GM21381 (cell line): ENCODE measurements around the gene BMPER.

ENCODE experiments used
- ATAC-seq: cut with Tn5 transposase; IDR thresholded peaks from one replicate; pipeline ENCODE4 v1.9.1; 2021; ENCODE audit warnings: mild to moderate bottlenecking, moderate library complexity; ENCODE audit not compliant: unreplicated experiment

BMPER gene

DNA sequence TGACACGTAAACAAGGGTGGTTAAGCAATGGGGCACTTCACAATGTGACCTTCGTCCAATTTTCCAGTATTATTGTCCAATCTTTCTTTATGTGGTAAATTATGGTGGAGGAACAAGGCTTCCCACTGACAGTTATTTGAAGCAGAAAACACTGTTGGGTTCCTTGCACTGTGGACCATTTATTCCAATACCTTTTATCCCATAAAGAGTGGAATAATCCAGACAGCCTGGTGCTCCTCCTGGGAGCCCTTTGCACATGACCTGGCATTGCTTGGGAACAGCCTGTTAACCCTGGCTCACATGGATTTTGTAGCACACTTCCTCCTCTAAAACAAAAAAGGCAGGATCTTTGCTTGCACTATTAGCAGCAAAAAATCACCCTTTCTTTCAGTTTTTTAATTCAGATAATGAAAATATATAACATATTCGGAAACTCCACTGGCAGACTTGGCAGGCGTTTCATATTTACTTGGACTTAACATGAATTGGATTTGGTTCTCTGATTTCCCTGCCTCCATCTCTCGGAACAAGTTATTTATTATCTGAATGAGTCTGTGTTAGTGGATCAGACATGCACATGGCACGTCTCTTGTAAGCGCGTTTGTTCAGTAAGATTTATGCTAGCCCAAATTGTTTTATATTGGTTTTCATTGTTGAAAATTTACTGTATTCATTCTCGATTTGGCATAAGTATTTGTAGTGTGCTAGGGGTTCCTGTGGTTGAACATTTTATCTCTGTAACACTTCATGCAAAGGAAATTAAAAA lies 59.3 kb downstream of the BMPER start:
- no peak for ATAC-seq

DNA sequence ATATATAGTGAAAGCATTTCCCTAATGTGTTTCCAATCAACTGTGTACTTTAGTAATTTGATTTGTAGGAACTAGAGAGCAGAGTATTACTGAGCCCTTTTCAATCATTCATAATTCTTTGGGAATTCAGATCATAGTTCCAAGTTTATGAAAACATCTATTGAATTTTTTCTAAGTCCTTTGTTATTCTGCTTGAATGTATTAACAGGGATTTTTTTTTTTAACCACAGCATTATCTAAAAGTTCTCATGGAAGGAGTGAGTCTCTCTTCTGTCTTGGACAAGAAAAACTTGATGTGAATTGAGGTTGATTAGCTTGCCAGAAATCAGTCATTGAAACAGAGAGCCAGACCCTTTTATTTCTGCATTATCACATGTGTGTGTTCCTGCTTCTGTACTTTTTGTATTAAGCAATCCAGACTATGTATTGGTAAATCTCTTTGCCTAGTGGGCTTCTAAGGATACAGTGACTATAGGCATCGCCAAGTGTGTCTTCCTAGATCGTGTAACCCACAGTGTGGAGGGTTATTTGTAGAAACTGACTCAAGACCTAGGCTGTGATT lies 59.9 kb downstream of the BMPER start:
- no peak for ATAC-seq

DNA sequence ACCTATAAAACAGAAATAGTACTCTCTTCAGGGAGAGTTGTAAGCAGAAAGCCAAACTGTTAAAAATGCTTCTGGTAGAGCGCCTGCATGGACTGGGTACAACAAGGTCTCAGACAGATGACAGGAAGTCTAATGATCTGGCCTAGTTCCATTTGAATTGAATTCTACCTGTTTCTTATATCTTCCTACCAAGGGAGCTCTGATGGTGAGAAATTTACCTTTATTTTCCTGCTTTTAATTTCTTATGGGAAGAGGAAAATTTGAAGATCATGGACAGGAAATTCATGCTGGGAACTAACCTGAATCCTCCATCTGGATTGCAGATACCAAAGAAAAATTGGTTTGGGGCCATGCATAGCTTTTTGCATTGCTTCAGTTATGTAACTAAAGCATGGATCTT lies 63.3 kb downstream of the BMPER start:
- no peak for ATAC-seq

DNA sequence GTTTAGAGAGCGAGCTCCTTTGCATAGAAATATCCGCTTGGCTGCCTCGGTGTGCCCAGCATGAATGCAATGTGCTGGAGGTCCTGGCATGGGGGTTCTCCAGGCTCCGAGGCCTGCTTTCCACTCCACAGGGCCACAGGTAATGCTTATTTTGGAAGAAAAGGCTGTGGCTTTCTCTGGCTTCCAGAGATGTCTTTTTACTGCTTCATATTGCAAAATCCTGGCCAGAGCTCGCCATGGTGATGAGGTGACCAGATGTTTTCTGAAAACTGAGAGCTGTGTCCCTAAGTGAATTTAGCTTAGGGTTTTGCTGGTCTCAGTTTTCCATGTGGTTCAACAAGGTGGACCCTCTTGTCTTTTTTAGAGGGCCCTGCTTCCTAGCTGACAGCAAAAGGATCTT lies 65.2 kb downstream of the BMPER start:
- no peak for ATAC-seq

DNA sequence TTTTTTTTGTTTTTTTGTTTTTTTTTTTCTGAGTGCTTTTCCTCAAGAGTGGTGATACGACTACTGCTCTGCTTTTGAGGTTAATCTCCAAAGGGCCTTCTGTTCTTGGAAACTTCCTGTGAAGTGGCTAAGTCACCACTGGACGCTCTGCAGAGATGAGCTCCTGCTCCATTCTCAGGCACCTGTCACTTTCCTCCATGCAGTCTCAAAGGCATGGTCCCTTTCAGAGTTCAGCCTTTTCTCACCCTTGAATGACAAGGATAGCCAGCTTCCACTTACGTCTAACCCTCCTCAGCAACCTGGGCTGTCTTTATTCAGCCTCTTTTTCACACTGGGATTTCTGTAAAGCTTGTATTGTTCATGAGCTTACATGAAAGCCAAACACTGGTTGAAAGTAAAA lies 65.8 kb downstream of the BMPER start:
- ATAC-seq = no peak

DNA sequence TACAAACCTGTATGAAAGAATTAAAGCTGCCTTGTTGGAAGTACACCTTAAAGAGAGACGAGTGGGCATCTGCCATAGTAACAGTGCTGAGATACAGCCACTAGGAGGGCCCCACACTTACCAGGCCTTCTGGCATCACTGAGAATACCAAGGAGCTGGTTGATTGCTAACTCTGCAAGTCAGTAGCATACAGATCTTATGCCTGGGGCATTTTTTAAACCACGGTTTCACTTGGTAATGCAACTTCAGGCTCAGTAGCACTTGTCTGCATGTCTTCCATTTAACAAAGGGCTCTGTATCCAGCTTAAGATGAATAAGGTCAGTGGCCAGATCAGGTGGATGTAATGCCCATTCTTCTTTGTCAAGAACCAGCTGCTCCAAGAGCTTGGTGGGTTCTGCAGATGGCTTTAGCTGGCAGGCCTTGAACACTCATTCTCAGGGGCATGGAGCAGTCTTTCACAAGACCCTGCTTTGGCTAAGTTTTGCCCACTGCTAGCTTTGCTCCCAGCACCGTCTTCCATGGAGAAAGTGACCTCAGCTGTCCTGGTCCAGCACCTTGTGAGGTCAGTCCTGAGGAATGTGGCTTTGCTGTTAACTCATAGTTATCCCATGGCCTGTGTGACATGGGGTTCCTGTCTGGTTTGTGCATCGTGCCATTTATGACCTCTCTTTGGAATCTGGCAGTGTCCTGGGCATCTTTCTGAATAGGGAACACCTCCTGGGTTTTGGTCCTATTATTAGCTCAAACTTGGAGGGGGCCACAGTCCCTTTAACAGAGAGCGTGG lies 68.1 kb downstream of the BMPER start:
- ATAC-seq = no peak

DNA sequence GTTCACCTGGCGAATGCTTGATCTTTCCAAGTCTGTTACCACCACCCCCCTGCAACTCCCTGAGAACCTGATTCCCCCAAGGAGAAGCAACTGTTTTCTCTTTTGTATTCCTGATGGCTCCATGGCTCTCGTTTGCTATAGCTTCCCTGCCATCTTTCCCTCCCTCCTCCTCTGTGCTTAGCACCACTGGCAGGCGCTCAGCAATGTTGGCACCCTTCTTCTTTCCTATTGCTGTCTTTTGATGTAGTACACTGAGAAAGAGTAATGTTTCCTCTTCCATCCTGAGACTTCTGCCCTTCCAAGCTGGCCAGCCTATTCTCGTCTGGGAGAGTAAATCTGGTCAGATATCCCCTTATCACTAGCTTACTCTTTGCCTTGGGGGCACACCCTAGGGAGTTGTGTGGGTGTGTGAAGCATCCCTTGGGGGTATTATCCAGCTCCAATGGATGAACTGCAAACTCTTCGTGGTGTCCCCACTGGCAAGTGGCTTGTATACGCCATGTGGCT lies 74.0 kb downstream of the BMPER start:
- no peak for ATAC-seq

DNA sequence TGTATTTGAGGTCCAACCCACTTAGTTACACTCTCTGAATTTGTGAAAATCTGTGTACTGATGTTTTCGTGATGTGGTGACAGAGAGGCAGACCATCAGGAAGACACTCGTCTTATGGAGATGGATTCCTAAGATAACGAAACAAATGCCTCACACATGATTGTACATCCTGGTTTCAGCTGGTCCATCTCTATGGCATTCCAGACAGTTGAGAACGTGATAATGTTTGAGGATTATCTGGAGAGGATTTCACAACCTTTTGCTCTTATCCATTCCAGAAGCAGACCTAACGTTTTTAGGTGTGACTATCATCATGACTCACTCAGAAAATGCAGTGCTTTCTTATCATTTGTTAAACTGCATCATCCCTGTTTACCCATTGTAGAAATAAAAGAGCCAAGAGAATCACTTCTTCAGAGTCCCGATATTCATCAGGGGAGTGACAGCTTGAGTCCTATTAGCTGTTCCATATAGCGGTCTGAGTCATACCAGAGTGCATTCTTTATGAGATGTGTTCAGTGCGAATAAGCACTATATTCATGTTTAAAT lies 74.5 kb downstream of the BMPER start:
- ATAC-seq = no peak

DNA sequence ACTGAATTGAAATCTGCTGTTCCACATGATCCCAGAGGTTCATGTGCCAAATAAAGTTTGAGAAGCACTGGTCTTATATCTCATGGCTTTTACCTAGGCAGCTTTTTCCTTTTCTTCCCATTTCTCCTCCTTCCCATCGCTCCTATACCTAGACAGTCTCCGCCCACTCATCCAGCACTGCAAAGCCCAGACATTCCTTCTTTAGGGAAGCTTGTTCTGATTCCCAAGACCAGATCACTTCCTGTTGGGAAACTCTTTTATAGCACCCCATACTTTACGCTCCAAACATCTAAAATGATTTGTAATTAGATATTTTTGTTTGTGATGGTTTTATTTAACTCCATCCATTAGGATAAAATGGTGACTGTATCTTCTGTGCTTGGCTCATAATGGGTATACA lies 75.9 kb downstream of the BMPER start:
- ATAC-seq = no peak

DNA sequence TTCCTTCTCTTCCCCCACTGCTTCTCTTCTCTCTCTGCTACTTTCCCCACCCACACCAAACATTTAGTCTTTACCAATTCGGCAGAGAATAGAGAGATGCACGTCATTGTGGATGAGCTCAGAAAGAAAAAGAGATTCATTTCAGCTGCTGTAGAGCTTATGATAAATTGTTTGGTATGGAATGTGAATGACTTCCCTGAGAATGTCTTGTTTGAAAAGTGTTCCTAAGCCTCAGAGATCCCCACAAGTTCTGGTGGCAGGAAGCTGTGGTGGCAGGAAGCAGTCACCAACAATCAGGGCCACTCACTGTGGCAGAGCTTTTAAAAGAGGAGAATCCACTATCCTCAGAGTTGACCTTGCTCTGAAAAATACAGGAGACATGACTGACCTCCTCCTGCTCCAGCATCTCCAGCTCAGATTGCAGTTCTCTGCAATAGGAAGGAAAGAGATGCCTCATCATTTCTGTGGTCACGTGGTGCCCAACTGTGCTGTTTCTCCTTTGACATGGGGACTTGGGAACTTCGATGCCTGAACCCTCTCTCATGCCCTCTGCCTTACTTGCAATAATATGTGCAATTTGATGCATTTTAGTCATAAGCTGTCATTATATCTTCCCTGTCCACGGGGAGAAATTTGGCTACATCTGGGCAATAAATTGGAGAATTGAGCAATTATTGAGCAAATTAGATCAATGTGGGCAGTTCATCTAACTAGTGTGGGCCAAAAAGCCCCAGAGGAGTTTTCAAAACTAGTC lies 76.5 kb downstream of the BMPER start:
- no peak for ATAC-seq

DNA sequence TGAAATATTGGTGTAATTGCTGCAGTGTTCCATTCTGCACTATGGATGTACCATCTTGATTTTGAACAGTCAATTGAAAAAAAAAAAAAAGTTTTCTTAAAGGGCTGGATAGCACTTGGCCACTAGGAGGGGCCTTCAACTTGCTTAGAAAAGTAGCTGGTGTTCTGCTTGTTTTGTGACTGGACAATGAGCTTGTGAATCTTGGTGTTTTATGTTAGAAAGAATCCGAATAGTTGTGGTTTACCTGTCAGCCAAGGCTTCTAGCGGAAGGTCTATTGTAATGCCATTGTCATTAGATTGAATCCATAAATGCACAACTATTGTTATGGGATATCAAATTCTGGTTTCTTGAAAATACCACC lies 77.1 kb downstream of the BMPER start:
- no peak for ATAC-seq

DNA sequence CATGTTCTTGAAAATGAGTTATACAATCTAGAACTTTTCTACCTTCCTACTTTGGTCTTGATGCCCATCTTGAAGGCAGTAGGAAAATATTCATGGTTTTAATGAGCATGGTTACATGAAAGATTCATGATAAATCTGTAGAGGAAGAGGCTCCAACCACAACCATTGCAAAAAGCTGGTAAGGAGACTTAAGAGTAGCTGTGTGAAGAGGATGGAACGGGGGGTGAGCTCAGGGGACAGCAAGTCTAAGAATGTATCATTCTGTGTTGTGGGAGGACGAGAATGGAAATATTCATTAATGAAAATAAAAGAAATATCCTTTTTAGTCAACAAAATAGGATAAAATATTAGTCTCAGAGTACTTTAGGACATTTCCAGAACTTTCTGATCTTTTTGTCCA lies 81.1 kb downstream of the BMPER start:
- ATAC-seq = no peak

DNA sequence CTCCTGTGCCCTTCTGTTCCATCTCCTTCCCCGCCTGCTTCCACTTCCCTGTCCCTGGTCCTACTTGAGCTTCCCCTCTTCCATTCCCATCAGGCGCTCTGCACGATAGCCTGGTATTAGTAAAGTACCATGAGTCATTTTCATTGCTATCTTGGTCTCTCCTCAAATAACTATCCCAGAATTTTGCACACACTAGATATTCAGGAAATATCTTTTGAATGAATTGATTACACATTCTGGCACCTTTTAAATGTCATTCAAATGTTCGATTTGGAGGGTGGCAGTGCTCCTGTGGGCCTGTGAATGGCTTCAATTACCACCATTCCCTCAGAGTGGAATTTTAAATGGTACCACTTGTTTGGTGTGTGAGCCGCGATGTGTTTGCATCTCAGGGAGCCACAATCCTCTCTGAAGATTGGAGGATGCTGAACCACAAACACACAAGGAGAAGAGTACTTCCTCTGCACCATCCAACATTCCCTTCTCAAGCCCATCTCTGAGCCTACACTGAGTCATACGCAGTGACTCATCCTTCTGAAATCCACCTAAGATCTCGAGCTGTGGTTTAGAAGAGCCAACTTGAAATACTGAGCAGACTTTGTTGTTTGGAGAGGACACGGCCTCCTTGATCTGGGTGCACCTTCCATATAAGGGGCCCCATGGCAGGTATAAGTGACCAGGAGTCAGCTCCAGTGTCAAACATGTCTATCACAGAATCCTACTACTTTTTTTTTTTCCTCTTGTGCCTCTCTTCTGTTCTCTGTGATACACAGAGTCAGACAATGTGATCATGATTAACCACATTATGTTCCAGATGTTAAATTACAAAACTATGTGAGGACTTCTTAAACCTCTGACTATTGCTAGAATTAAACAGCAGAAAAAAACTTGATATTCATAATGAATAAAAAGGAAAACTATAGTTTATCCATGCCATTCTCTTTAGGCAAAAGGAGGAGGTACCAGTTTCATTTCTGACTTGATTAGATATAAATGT lies 81.9 kb downstream of the BMPER start:
- ATAC-seq = no peak

DNA sequence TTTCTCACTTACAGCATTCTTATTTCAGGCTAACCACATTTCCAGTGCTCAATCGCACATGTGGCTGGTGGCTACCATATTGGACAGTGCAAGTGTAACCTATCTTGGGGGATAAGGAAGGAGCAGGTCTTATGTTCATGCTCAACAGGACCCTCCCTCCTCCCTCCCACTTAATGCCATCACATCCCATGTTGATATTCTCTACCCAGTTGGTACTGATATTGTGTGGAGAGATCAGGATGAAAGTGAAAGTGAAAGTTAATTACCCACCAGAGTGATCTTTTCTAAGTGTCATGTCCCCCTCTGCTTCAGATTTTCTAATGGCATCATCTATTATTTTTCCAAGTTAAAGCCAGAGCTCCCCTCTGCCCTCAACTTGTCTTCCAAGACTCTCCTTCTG lies 91.6 kb downstream of the BMPER start:
- no peak for ATAC-seq

DNA sequence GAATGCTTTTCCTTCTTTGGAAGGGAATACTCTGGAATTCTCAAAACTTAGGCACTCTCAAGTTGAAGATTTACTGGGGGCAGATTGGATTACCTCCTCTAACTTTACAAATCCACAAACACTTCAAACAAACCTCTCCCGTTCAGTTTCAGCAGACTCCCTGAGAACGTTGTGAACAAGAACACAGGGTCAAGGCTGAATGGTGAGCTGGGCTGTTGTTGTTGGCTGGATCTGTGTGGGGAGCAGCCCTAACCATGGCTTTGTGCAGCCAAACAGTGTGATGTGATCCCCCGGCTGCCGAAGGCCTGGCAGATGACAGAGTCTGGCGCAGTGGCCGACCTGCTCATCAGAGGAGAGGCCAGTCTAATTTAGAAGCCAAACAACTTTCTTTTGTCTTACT lies 93.1 kb downstream of the BMPER start:
- no peak for ATAC-seq

DNA sequence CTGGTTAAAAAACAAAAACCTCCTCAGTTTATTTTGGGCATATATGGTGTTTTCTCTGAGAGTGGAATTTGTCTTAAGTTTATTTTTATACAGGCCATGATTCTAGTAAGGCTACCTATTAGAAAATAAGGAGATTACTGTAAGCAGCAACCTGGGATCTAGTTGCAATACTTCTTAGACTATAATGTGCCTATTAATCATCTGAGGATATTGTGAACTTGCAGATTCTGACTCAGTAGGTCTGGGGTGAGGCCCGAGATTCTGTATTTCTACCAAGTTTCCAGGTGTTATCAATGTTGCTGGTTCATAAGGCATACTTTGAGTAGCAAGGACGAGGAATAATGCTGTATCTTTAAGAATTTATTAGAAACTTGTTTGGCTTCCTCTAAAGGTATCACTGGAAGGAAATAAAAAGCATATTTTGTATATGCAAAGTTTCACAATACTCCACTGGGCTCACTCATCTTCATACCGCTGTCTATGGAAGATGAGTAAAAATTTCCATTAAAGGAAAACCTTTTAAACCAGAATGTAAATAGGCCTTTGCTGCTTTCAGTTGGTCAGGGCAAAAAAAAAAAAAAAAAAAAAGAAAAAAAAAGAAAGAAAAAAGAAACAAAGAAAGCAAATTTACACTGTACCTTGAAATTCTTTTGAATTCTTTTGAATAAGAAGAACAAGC lies 105.8 kb downstream of the BMPER start:
- ATAC-seq = no peak

DNA sequence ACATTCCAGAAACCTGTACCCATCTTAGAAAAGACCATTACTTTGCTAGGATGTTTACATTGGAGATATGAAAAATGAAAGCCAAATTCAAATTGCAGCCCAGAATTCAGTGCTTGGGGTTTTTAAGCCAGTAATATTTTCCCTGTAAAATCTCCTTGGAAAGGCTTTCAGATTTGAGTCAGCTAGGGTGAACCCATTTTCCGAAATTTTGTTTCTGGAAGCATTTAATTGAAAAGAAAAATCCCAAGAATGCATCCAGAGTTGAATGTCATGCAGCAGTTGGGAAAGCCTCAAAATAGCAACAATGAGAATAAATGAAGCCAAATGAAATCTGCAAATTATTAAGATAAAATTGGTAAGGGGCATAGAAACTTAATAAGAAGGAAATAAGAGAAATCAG lies 106.4 kb downstream of the BMPER start:
- no peak for ATAC-seq

DNA sequence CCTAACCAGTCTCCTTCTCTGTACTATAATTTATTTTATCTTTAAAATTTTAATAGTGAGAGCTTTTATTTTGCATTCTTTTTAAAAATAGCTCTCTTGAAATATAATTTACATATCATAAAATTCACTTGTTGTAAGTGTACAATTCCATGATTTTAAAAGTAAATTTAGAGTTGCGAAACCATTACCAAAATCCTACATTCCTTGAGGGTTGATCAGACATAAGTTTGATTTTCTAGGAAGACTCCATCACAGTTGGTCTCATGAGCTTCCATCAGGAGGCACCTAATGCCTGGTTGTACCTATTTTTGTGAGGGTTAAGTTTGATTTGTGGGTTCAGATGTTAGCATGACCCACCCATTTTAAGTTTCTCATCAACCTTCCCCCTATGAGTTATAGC lies 108.1 kb downstream of the BMPER start:
- ATAC-seq = no peak

DNA sequence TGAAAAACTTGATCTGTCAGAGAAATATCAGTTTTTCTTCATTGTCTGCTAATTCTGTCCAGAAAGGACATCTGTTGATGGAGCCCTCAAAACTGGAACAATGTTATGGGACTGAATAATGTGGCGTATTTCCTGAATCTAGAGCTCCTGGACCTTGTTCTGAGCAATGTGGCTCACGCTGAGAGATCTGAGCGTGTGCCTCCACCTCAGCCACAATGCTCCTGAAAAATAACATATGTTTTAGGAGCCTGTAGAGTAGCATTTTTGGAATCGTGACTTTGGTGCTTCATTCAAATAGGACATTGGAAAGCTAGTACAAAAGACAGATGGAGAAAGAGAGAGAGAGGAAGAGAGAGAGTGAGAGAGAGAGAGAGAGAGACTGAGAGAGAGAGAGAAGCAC lies 110.3 kb downstream of the BMPER start:
- no peak for ATAC-seq
